GOT3 (cell line): ENCODE results near the gene DHODH.
"Not testable (repeated sequence)": the region's sequence is repeated elsewhere in the genome, so short reads cannot be mapped to it uniquely, and the experiment has no call there.

Source experiments
- DNase-seq: peaks from one replicate; lab custom pipeline; 2025; ENCODE audit warnings: mixed read lengths; lab: John Stamatoyannopoulos, UW

Gene DHODH

DNA sequence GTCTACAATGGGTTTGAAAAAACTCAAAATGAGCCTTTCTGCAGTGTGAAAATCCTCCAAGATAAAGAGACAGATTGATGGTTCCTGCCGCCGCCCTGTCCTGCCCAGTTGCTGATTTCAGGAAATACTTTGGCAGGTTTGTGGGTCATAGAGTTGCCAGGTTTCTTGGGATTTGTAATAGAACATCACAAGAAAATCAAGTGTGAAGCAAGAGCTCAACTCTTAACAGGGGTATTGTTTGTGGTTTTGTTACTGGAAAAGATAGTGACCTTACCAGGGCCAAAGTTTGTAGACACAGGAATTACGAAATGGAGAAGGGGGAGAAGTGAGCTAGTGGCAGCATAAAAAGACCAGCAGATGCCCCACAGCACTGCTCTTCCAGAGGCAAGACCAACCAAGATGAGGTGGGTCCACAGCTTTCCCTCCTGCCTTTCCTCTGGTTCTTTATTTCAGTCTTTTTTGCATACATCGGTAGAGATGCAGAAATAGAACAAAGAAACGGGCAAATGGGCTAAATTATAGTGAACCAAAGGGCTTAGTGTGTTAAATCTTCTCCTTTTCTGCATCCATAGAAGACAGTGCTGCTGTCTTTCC is 45.8 kb downstream of the DHODH start, which contains the start of gene HP:
HP (plus strand) TSS at position 252 of the 594 bp plus-strand sequence; CDS start at position 400, 148 bp downstream.
- DNase-seq = not testable (repeated sequence)

DNA sequence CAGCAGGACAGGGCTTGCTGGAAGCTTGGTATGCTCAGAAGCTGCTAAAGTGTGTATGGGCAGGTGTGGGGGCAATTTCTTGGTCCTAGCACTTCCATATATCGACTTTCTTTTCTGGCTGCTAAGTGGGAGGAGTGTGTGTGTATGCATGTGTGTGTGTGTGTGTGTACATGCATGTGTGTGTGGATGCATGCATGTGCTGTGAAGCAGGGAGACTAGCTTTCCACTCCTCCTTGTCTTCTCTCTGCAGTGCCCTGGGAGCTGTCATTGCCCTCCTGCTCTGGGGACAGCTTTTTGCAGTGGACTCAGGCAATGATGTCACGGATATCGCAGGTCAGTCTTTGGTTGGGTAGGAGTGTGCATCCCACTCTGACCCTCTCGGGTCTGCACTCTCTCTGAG is 47.4 kb downstream of the DHODH start:
- no peak for DNase-seq

DNA sequence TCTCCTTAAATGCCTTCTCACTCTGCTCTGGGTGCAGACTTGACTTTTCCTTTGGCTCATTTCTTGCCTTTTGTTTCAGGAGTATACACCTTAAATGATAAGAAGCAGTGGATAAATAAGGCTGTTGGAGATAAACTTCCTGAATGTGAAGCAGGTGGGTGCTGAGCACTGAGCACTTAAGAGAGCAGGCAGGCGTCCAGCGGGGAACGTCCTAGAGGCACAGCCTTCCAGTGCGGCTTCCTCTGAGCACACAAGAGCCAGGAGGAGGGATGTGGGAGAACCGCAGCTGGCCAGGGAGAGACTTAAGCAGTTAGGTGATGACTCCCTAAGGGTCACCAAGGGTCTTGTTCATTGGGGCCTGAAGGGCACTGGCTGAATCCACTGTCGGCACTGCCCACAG is 48.8 kb downstream of the DHODH start:
- DNase-seq = not testable (repeated sequence)

DNA sequence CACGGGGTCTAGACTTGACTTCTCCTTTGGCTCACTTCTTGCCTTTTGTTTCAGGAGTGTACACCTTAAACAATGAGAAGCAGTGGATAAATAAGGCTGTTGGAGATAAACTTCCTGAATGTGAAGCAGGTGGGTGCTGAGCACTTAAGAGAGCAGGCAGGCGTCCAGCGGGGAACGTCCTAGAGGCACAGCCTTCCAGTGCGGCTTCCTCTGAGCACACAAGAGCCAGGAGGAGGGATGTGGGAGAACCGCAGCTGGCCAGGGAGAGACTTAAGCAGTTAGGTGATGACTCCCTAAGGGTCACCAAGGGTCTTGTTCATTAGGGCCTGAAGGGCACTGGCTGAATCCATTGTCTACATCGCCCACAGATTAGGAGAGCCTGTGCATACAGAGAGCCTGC is 50.5 kb downstream of the DHODH start:
- not testable (repeated sequence) for DNase-seq

DNA sequence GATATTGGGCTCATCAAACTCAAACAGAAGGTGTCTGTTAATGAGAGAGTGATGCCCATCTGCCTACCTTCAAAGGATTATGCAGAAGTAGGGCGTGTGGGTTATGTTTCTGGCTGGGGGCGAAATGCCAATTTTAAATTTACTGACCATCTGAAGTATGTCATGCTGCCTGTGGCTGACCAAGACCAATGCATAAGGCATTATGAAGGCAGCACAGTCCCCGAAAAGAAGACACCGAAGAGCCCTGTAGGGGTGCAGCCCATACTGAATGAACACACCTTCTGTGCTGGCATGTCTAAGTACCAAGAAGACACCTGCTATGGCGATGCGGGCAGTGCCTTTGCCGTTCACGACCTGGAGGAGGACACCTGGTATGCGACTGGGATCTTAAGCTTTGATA is 51.9 kb downstream of the DHODH start:
- DNase-seq = no peak

DNA sequence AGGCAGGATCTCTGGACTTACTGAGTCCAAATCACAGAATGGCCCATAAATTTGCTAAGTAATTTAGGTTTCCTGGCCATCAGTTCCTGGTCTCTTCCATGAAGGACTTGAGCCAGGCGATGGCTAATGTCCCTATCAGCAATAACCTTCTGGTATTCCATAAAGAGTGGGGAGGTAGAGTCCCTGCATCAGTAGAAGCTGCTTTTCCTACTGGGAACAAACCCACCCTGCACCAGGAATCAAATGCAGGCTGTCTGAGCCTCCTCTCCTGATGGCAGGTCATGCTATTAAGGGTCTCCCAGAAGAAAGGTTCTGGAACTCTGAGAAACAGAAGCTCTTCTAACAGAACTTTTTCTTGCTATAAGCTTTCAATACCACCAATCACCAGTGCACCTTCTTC is 53.0 kb downstream of the DHODH start:
- no peak for DNase-seq

DNA sequence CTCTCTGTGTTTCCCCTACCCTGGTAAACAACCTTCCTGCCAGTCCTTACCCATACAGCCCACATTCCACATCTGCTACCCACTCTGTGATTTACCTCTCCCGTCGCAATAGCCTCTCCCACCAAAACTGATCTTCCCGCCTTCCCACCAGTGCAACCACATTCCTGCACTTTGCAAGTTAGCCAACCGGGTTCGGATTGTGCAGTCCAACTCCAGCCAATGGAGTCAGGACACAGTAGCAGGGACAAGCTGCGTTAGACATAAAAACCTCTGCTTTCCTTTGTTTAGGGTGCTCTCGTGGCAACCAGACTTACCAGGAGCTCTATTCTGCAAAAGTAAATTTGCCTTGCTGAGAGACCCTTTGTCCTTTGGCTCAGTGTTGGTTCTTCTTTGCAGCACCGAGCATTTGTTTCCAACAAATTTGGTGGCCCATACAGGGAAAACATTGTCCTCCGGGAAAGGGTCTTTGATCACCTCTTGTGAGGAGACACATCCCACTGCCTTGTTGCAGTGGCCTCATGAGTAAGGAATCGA is 55.9 kb downstream of the DHODH start:
- DNase-seq = no peak

DNA sequence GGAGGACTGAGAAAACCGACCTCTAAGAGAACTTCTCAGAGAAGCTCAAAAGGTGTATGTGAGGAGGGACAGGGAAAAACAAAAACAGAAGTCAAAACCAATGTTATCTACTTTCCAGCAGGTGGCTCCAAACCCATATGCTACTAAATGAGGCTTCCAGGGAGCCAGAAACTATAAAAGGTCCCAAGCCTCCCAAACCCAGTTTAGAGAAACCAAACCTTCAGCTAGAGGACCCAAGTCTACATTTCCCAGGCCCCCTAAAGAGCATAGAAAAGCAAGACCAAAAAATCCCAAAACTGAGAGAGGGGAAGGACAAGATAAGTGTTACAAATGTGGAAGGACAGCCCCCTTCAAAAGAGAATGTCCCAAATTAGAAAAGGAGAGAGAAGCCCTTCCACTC is 58.2 kb downstream of the DHODH start:
- no peak for DNase-seq

DNA sequence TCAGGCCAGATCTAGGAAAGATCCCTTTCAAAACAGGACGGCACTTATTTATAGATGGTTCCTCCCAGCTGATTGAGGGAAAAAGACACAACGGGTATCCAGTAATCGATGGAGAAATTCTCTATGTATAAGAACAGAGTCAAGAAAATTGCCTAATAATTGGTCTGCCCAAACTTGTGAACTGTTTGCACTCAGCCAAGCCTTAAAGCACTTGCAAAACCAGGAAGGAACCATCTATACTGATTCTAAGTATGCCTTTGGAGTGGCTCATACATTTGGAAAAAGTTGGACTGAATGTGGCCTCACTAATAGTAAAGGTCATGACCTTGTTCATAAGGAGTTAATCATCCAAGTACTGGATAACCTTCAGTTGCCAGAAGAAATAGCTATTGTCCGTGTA is 60.4 kb downstream of the DHODH start:
- DNase-seq = no peak

DNA sequence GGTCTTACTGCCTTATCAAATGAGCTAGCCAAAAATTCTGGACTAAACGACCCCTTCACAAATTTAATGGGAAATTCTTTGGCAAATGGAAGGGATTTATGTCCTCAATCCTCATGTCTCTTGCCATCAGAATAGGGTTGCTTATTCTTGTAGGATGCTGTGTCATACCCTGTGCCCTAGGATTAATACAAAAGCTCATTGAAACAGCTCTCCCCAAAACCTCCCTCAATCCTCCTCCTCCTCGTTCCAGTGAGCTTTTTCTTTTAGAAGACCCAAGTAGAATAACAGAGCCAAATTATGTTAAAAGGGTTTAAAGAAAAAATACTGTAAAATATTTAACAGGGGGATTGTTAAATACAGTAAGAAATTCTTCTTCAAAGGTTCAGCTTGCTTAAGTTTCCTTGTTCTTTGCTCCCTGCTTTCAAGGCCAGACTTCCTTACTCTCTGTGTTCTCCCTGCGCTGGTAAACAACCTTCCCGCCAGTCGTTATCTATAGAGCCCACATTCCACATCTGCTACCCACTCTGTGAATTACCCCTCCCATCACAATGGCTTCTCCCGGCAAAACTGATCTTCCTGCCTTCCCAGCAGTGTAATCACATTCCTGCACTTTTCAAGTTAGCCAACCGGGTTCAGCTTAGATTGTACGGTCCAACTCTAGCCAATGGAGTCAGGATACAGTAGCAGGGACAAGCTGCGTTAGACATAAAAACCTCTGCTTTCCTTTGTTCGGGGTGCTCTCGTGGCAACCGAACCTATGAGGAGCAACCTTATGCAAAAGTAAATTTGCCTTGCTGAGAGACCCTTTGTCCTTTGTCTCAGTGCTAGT is 64.2 kb downstream of the DHODH start:
- no peak for DNase-seq

DNA sequence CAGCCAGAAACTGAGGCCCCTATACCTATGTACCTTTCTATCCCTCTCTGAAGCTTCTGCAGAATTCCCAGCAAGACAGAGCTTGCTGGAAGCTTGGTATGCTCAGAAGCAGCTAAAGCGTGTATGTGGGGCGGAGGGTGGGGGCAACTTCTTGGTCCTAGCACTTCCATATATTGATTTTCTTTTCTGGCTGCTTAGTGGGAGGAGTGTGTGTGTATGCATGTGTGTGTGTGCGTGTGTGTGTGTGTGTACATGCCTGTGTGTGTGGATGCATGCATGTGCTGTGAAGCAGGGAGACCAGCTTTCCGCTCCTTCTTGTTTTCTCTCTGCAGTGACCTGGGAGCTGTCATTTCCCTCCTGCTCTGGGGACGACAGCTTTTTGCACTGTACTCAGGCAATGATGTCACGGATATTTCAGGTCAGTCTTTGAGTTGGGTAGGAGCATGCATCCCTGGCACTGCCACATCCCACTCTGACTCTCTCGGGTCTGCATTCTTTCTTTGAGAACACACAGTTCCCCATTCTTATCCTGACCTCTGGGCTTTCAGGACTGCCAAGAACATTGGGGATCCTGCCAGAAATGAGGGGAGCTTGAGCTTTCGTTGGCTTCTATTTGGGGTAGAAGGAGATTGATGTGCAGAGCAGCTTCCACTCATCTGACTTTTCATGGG is 65.2 kb downstream of the DHODH start:
- DNase-seq = no peak

DNA sequence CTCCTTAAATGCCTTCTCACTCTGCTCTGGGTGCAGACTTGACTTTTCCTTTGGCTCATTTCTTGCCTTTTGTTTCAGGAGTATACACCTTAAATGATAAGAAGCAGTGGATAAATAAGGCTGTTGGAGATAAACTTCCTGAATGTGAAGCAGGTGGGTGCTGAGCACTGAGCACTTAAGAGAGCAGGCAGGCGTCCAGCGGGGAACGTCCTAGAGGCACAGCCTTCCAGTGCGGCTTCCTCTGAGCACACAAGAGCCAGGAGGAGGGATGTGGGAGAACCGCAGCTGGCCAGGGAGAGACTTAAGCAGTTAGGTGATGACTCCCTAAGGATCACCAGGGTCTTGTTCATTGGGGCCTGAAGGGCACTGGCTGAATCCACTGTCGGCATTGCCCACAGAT is 66.5 kb downstream of the DHODH start:
- not testable (repeated sequence) for DNase-seq
